Panc1 (cell line): ENCODE results near the gene PDZK1. TPM values are rescaled to one million over a fixed set of nuclear protein-coding genes. Genes with fewer than 3 reads are reported as not detected.

Source experiments
- ATAC-seq: fragments of 200-7000 bp; cut with Tn5 transposase; 2 replicates; pipeline ENCODE4 v1.9.1; 2020; ENCODE audit warnings: mild to moderate bottlenecking, moderate library complexity
- BruUV-seq: library from RNA; stranded (reverse); fragments of 400-500 nt; replicated peaks from 2 replicates; lab custom pipeline; 2021; lab: Mats Ljungman, UMichigan
- CTCF ChIA-PET: fragments of 300-600 bp; sonication (Branson Sonifier 250); formaldehyde crosslinking; loops from one replicate; lab custom pipeline; 2022; ENCODE audit warnings: antibody characterized with exemption; lab: Charles Lee
- POLR2A ChIA-PET: fragments of 300-600 bp; sonication (Branson Sonifier 250); formaldehyde crosslinking; loops from one replicate; lab custom pipeline; 2022; ENCODE audit warnings: antibody characterized with exemption; lab: Charles Lee
- DNase-seq: peaks from one replicate; pipeline ENCODE4 v3.0.0-alpha.2; 2010; ENCODE audit warnings: low read depth, low spot score
- H3K27ac ChIP-seq: 2 replicates; pipeline ENCODE4 v1.5.1; 2011; ENCODE audit warnings: mild to moderate bottlenecking, low read length, inconsistent platforms
- H3K27me3 ChIP-seq: fragments of 200-500 bp; sonication (Bioruptor generic); 2 replicates; pipeline ENCODE4 v1.6.0; 2014; ENCODE audit warnings: low read length, inconsistent platforms; ENCODE audit not compliant: control insufficient read depth, insufficient read depth
- H3K36me3 ChIP-seq: fragments of 200-500 bp; sonication (Bioruptor generic); 2 replicates; pipeline ENCODE4 v1.5.1; 2014; ENCODE audit warnings: inconsistent platforms, mild to moderate bottlenecking, low read length, moderate library complexity; ENCODE audit not compliant: control insufficient read depth, insufficient read depth
- H3K4me1 ChIP-seq: 2 replicates; pipeline ENCODE4 v1.5.1; 2011; ENCODE audit warnings: inconsistent platforms, mild to moderate bottlenecking, low read length, moderate library complexity; ENCODE audit not compliant: control insufficient read depth, insufficient read depth
- H3K4me3 ChIP-seq, 2 experiments: 2 replicates each; pipeline ENCODE4 v1.5.1; 2011 to 2012; ENCODE audit warnings: low read depth in 2 of 2, low read length in 2 of 2, mild to moderate bottlenecking in 2 of 2, inconsistent platforms in 1 of 2, moderate library complexity in 1 of 2
- H3K9me3 ChIP-seq: fragments of 200-500 bp; sonication (Bioruptor generic); 2 replicates; pipeline ENCODE4 v1.5.1; 2014; ENCODE audit warnings: low read depth, mild to moderate bottlenecking, inconsistent platforms, low read length, moderate library complexity; ENCODE audit not compliant: control insufficient read depth, insufficient read depth
- POLR2AphosphoS5 ChIP-seq: IDR thresholded peaks from 2 replicates; pipeline ENCODE4 v1.6.1; 2012; ENCODE audit warnings: mild to moderate bottlenecking, low read depth, low read length, moderate library complexity
- SIN3A ChIP-seq: IDR thresholded peaks from 2 replicates; pipeline ENCODE4 v1.6.1; 2012; ENCODE audit warnings: low read depth, mild to moderate bottlenecking, low read length, moderate library complexity, borderline replicate concordance; ENCODE audit not compliant: insufficient read depth
- TCF7L2 ChIP-seq: IDR thresholded peaks from 2 replicates; pipeline ENCODE4 v1.6.1; 2011; ENCODE audit warnings: mild to moderate bottlenecking, low read depth, low read length, inconsistent platforms
- in situ Hi-C: cut with HindIII; loops from 2 replicates; pipeline ENCODE4 v1.10.0; 2016; ENCODE audit warnings: low sequenced_read_pairs, low pct_unique_long_range_greater_than_20kb
- intact Hi-C: fragments of 100-400 bp; cut with micrococcal nuclease; formaldehyde crosslinking; loops from one replicate; pipeline ENCODE4 v1.10.0; 2022; ENCODE audit not compliant: unreplicated experiment
- total RNA-seq: library from RNA; stranded (reverse); gene quantifications from one replicate; pipeline ENCODE4 v1.2.1, GENCODE V29; 2021; ENCODE audit not compliant: unreplicated experiment
- TF ChIP-seq, protein P1 (sequence below), 2 experiments: IDR thresholded peaks; 2 replicates each; pipeline ENCODE4 v1.6.1; 2011 to 2012; ENCODE audit warnings: low read depth in 2 of 2, control low read depth in 1 of 2, low read length in 1 of 2, mild to moderate bottlenecking in 1 of 2, moderate library complexity in 1 of 2; ENCODE audit not compliant: insufficient read depth in 1 of 2
- TF ChIP-seq, protein P2 (sequence below): fragments of 450-650 bp; IDR thresholded peaks from 2 replicates; pipeline ENCODE4 v1.5.1; 2017; ENCODE audit warnings: mild to moderate bottlenecking

Gene PDZK1
- total RNA-seq, 1 experiment from 2014 or later, result 2.3 TPM

DNA sequence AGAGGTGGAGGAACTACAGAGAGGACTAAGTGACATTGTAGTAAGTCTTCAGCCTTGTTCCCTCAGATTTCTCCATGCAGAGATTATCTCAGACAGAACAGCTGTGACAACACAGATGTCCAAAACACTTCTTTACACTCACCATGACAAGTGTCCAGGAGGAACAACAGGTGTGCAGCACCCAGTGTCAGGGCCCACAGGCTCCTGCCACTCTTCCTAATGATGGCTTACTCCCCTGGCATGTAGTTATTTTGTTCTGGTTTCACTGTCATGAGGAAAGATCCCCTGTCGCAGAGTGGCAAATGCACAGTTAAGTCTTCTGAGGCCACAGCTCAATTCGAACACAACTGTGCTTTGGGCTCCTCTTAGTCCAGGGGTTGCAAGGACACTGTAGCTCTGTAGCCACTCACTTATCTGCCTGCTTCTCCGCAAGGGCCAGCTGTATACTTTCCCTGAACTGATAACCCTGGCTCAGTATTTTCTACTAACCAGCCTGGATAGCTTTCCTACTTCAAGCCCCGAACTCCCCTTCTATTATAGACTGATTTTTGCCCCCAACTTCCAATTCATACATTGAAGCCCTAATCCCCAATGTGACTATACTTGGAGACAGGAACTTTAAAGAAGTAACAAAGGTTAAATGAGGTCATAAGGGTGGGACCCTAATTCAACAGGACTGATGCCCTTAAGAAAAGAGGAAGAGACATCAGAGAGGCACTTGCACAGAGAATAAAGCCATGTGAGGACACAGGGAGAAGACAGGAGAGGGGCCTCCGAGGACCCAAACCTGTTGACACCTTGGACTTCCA is 11.1 kb downstream of the PDZK1 start:
- H3K4me3 ChIP-seq, result no peak overlapping the region
- POLR2A ChIA-PET, result no interaction called here
- TF ChIP-seq, protein P1, sequence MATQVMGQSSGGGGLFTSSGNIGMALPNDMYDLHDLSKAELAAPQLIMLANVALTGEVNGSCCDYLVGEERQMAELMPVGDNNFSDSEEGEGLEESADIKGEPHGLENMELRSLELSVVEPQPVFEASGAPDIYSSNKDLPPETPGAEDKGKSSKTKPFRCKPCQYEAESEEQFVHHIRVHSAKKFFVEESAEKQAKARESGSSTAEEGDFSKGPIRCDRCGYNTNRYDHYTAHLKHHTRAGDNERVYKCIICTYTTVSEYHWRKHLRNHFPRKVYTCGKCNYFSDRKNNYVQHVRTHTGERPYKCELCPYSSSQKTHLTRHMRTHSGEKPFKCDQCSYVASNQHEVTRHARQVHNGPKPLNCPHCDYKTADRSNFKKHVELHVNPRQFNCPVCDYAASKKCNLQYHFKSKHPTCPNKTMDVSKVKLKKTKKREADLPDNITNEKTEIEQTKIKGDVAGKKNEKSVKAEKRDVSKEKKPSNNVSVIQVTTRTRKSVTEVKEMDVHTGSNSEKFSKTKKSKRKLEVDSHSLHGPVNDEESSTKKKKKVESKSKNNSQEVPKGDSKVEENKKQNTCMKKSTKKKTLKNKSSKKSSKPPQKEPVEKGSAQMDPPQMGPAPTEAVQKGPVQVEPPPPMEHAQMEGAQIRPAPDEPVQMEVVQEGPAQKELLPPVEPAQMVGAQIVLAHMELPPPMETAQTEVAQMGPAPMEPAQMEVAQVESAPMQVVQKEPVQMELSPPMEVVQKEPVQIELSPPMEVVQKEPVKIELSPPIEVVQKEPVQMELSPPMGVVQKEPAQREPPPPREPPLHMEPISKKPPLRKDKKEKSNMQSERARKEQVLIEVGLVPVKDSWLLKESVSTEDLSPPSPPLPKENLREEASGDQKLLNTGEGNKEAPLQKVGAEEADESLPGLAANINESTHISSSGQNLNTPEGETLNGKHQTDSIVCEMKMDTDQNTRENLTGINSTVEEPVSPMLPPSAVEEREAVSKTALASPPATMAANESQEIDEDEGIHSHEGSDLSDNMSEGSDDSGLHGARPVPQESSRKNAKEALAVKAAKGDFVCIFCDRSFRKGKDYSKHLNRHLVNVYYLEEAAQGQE (IDR thresholded peaks at IDR 0.05; ENCODE audit: insufficient read depth in 1 of 2, low read depth in 2 of 2, low read length in 1 of 2), result no peak
- no peak for TF ChIP-seq TCF7L2
- TF ChIP-seq, protein P2, sequence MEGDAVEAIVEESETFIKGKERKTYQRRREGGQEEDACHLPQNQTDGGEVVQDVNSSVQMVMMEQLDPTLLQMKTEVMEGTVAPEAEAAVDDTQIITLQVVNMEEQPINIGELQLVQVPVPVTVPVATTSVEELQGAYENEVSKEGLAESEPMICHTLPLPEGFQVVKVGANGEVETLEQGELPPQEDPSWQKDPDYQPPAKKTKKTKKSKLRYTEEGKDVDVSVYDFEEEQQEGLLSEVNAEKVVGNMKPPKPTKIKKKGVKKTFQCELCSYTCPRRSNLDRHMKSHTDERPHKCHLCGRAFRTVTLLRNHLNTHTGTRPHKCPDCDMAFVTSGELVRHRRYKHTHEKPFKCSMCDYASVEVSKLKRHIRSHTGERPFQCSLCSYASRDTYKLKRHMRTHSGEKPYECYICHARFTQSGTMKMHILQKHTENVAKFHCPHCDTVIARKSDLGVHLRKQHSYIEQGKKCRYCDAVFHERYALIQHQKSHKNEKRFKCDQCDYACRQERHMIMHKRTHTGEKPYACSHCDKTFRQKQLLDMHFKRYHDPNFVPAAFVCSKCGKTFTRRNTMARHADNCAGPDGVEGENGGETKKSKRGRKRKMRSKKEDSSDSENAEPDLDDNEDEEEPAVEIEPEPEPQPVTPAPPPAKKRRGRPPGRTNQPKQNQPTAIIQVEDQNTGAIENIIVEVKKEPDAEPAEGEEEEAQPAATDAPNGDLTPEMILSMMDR, result no peak
- no peak for TF ChIP-seq POLR2AphosphoS5
- TF ChIP-seq SIN3A, result no peak
- no peaks in the 10 kb centered on the region for H3K4me1 ChIP-seq
- no peaks in the 10 kb centered on the region for H3K9me3 ChIP-seq
- no peak overlapping the region for H3K27ac ChIP-seq
- in situ Hi-C loops, result no loop called here
- DNase-seq, result no peak
- CTCF ChIA-PET, result no interaction called here
- no TSS peak for BruUV-seq
- intact Hi-C loops, result no loop called here
- H3K36me3 ChIP-seq, result no peaks in the 10 kb centered on the region
- no peaks in the 10 kb centered on the region for H3K27me3 ChIP-seq
- no peak for ATAC-seq

DNA sequence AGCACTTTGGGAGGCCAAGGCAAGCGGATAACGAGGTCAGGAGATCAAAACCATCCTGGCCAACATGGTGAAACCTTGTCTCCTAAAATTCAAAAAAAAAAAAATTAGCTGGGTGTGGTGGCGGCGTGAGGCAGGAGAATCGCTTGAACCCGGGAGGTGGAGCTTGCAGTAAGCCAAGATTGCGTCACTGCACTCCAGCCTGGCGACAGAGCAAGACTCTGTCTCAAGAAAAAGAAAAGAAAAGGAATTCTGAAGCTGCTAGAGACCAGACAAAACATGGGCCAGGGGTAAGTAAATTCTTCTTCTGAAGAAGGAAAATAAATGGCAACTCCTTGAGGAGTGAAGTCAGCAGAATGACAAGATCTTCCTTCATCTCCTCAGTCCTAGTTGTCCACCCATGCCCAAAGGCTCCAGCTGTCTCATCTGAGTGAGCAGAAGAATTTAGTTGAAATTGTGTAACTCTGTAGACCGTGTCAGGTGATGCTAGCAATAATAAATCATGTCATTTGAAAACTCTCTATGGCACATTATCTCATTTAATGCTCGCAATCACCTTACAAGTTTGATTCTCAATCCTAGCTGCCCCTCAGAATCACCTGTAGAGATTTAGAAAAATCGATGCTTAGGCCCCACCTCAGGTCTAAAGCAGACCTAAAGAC is 14.3 kb downstream of the PDZK1 start:
- intact Hi-C loops, result no loop called here

More for the DNA sequence above, 14.3 kb downstream of the PDZK1 start:
- DNase-seq (no peak), ATAC-seq (no peak)
- Histone ChIP-seq H3K4me3 (no peak overlapping the region), H3K27me3 (no peaks in the 10 kb centered on the region), H3K36me3 (no peaks in the 10 kb centered on the region), H3K27ac (no peak overlapping the region), H3K9me3 (no peaks in the 10 kb centered on the region), H3K4me1 (peaks cover 4% of the 10 kb centered on the region; the same call in 1 of the 2 replicates)
- in situ Hi-C loops, result no loop called here
- no TSS peak for BruUV-seq
- ChIA-PET POLR2A (no interaction called here), CTCF (no interaction called here)
- TF ChIP-seq, protein P2, result no peak
- TF ChIP-seq, protein P1 (IDR thresholded peaks at IDR 0.05; ENCODE audit: insufficient read depth in 1 of 2, low read depth in 2 of 2, low read length in 1 of 2), result no peak
- TF ChIP-seq POLR2AphosphoS5, result no peak
- no peak for TF ChIP-seq TCF7L2
